NCI-H526 treated with DMSO at 0.1 percent for 48 hours (cell line): ENCODE data around the gene SPATA3.
A peak's percentile ranks its signal among the peaks of the same experiment; 100 is the strongest.
"Not testable (repeated sequence)": the region's sequence is repeated elsewhere in the genome, so short reads cannot be mapped to it uniquely, and the experiment has no call there.

Experiments used
- DNase-seq: peaks from one replicate; lab custom pipeline; 2025; lab: John Stamatoyannopoulos, UW

Gene SPATA3

DNA sequence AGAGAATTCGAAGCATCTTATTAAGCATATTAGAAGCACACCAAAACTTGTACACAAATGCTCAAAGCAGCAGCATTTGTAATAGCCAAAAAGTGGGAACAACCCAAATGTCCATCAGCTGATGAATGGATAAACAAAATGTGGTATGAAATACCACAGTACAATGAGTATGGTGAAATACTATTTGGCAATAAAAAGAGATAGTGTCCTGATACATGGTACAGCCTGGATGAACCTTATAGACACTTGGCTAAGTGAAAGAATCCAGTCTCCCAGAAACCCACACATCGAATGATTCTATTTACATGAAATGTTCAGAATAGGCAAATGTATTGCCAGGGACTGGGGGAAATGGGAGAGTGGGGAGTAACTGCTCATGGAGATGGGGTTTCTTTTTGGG, 3.0 kb downstream of the SPATA3 start:
- DNase-seq, result no peak

DNA sequence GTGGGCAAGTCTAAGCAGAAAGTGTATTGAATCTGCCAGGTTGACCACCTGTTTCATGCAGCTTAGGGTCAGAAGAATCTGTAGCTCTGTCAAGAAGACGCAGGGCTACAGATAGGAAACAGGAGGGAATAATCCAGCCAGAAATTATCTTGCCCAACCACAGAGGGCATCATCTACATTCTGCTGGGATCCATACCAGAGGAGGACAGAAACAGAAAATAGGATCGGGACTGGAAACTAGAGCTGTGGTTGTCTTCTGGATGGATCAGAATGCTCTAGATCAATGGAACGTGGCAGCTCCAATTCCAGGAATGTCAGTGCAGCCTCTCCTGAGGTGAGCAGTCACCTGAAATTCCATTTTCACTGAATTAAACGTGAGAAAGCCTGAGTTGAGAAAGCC, 3.6 kb downstream of the SPATA3 start:
- no peak for DNase-seq

DNA sequence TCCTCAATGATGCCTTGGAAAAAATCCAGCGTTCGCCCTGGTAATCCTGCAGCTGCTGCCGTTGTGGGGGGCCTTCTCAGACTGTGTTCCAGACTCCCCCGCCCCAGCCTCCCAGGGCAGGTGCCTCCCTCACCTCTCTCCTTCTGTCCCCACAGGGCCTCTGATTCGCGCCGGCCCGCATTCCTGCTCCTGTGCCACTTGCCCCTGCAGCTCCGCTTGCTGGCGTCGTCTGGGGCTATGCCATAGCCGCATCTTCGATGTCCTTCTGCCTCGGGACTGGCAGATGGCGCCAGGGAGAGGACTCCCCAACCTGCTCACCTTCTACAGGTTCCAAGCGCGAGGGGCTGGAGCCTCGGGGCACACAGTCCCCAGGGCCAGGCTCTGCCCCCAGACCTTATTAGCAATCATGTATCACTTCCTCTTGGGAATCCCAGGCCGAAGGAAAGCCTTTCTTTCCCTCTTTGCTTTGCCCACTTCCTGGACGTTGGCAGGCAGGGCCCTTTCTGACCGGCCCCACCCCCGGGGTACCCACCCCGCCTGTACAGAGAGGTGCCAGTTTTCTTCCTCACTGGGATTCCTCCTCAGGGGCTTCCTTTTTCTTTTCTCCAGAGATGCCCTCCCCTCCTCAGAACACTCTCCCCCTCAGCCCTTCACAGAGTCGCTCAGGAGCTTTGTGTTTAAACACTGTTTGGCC, 4.4 kb downstream of the SPATA3 start:
- peak; percentile 31 for DNase-seq

DNA sequence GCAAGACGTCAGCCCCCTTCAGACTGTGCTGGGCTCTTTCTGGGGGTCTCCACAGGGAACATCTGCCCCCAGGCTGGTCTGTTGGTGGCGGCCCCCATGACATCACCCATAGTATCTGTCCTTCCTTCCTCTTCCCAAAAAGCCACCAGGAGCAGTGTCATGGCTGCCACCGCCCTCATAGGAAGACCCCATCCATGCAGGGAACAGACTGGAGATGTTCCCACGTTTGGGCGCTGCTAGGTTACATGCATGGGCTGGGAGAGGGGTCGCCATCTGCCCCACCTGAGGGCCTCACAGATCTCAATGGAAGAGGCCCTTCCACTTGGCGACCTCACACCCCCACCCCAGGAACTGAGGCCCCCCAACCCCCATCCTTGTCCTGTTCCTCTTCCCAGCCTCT, 5.1 kb downstream of the SPATA3 start:
- no peak for DNase-seq

DNA sequence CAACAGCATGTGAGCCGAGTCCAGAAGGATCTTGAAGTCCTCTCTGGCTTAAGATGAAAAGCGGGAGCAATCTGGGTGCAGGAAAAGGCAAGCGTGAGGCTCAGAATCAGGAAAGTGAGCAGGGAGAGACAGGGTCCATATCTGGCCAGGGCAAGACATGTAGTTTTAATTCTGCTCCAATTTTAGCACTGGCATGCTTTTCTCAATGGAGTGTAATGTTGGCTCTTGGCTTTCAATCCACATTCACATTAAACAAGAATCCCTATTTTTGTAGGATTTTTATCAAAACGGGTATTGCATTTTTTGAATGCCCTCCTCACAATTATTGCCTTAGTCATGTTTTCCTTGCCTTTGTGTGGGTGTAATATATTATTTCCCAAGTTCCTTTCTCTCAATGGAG, 6.0 kb downstream of the SPATA3 start:
- no peak for DNase-seq

DNA sequence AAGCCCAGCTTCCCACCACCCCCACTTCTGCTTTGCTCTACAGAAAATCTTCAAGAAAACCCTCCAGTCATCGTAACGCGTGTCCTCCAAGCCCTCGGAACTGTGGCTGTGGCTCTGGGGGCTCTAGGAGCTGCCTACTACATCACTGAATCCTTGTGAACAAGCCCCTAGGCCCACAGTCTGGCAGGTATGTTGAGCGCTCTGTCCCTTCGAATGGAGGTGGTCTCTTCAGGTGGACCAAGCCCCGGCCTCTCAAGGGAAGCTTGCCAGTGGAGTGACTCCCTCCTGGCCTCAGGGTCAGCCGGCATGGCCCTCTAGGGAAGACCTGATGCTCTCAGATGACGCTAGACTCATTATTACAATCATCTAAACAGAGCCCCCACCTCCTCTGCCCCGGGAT, 6.7 kb downstream of the SPATA3 start:
- no peak for DNase-seq

DNA sequence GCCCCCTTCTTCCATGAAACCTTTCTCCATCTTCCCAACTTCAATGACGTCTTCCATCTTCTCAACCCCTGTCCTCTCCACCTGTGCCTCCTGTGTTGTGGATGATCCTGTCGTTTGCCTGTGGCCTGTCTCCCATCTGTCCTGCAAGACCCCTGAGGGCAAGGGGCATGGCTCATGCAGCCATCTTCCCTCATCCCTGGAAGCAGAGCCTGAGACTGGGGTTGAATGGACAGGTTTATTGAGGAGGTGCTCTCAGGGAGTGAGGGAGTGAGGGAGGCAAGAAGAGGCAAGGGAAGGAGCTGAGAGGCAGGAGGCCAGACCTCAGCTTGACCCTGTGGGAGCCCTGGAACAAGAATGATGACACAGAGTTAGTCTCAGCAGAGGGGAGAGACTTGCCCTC, 7.3 kb downstream of the SPATA3 start:
- no peak for DNase-seq

DNA sequence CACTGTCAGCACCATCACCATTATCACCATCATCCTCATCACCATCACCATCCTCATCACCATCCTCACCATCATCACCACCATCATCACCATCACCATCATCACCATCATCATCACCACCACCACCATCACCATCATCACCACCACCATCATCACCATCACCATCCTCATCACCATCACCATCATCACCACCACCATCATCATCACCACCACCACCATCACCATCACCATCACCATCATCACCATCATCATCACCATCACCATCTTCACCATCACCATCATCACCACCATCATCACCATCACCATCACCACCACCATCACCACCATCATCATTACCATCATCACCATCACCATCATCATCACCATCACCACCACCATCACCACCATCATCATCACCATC, 9.0 kb downstream of the SPATA3 start:
- DNase-seq, result not testable (repeated sequence)

DNA sequence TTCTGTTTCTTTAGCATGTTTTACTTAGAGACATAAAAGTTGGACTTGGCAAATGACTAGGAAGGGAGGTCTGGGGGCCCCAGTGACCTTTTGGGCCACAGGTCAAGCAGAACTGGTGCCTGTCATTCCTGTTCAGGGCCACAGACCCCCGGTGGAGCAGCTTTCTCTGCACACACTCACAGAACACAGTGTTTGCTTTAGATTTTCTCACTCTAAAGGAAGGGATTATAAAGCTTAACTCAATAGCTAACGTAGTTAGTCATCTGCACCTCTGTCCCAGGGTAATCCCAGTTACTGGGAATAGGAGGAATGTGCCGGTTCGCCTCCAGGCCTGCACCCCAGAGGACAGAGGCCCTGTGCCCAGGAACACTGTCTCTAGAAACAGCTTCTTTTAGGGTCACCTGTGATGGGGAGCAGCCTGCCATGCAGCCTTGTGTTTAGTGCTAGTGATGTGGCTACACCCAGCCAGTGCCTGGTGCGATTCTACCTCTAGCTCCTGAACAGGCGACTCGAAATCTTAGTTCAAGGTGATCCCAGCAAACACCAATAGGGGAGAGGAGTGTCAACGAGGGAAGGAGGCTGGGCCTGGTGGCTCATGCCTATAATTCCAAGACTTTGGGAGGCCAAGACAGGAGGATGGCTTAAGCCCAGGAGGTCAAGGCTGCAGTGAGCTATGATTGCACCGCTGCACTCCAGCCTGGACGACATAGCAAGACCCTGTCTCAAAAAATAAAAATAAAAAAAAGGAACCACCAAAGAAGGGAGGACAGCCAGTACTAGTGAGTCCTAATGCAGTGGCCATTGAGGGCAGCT, 11.6 kb downstream of the SPATA3 start:
- no peak for DNase-seq

DNA sequence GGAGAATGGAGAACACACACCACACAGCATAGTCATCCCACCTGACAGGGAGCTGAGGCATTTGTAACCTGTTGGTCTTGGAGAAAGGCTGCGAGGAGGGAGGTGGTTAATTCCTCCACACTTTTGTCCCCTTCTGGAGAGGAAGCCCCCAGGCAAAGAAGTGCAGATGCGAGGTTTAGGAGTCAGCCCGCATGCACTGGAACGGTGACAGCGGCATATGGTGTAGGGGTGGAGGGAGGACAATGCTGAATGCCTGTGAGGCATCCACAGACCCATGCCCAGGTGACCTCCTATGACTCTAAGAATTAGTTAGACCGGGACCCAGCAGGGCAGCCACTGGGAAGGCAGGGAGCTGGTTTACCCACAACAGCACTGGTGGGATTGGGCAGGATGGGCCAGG, 12.2 kb downstream of the SPATA3 start:
- DNase-seq, result no peak

DNA sequence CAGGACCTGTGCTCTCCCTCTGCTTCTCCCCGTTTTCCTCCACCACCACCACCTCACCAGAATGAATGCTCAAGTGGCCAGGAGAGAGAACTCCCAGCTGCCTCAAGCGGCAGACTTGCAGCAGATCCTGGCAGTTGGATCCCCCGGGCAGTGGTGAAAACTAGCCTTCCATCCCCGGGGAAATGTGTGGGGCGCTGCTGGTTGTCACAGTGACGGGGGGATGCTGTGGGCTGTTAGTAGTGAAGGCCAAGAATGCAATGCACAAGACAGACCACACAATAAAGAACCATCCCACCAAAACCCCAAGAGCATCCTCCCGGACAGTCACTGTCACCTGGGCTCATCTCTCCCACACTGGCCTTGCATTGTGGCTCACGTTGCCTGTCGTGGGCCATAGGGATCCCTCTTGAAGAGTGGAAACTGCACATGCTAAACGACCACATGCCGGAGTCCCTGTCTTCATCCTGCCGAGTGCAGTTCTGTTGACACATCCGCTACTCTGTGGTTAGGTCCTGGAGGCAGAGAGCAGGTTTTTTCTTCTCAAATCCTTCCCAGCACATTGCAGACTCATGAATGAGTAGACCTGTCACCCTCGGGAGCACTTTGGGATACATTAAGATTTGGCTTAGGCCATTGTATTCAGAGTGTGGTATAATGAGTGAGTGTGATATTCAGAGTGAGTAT, 13.5 kb downstream of the SPATA3 start:
- DNase-seq, result no peak

DNA sequence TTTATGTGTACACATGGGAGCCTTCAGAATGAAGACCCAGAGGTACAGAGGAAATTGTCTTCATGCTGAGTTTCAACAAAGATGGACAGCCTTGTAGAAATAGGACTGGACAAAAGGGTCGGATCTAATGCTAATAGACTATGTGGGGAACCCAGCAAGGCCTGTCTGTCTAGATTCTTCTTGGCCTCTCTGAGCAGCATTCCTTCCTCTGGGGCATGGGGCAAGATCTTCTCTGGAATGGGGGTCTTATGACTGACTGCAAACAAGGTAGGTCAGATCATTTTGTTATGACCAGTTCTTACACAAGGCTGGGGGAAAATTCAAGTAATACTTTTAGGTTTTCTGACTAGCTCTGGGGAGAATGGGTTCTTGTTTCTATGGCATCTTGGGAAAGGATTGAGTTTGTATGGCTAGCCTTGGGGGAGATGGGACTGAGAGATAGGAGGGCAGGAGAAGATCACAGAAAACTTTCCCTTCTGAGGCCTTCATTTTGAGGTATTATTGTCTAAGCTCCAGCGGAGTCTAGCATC, 14.3 kb downstream of the SPATA3 start:
- no peak for DNase-seq

DNA sequence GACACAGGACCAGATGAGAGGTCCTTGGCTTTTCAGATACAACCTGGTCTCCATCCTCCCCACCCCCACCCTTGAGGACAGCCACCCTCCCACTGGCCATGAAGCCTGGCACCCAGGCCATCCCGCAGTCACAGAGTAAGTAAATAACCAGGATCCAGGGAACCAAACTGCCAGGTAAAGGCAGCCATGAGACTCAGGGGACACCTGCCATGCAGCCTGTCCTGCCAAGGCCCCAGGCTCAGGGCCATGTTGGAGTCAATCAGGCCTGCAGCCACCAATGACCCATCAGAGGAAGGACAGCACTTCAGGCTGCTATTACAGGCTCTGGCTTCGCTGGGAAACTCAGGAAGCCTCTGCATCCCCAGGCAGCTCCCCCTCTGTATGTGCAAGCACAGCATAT, 15.6 kb downstream of the SPATA3 start:
- no peak for DNase-seq

DNA sequence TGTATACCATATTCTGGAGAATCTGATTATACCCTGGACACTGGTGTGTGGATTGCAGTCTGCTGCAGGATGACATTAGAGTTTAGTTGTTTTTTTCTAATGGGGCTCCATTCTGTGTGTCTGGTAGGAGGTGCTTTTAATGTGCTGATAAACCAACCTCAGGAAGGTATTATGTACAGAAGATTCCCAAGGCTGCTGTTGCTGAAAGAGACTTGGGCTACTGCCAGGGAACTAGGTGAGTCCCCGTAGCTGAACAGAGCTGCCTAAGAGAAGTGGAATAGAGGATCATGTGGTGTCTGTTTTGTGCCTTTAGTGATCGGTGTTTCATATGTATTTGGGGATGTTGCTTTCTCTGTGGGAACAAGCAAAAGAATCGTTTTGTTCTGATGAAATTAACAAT, 16.5 kb downstream of the SPATA3 start:
- no peak for DNase-seq

DNA sequence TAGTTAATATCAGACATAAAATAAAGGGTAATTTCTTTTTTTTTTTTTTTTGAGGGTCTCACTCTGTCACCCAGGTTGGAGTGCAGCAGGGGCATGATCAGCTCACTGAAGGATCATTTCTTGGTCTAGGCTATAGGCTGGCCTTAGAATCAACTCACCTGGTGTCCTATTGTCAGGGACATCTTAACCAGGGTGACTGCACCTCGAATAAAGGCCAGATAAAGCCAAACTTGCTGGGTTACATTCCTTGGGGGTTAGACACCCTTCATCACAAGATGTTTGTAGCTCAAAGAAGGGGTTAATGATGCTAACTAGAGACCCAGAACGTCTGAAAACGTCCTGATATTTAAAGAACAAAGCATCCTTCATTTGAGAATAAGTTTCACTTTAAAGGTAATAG, 17.9 kb downstream of the SPATA3 start:
- no peak for DNase-seq

DNA sequence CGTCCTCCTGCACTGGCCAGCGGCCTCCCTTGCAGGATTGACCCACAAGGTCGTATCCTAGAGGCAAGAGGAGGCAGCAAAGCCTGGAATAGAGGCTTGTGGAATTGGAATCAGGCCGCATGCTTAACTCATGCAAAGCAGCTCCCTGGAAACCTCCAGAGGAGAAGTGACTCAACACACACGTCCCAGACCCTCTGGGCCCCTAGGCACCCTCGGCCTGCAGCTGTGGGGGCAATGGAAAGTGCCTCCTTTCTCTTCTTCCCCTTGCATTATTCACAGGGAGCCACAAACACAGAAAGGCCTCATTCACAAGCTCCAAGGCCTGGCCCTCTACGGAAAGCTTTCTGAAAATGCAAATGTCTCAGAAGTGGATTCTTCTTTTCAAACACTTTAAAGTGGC, 19.6 kb downstream of the SPATA3 start:
- no peak for DNase-seq

DNA sequence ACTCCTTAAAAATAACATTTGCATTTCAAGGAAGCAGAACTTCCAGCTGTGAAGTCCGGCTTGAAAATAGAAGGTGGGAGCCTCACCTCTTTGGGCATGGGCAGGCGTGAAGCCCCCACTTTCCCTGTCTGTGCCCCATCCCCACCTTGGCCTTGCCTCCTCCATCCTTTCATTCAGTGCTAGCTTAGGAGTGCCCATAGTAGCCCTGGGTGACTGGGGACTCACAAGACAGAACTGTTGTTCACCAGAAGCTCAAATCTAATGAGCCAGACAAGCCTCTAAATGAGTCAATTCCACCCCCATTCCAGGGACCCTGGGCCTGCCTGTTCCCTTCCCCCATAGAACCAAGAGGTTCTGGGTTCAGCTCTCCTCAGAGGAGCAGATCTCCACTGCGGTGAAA, 20.0 kb downstream of the SPATA3 start:
- DNase-seq, result no peak

DNA sequence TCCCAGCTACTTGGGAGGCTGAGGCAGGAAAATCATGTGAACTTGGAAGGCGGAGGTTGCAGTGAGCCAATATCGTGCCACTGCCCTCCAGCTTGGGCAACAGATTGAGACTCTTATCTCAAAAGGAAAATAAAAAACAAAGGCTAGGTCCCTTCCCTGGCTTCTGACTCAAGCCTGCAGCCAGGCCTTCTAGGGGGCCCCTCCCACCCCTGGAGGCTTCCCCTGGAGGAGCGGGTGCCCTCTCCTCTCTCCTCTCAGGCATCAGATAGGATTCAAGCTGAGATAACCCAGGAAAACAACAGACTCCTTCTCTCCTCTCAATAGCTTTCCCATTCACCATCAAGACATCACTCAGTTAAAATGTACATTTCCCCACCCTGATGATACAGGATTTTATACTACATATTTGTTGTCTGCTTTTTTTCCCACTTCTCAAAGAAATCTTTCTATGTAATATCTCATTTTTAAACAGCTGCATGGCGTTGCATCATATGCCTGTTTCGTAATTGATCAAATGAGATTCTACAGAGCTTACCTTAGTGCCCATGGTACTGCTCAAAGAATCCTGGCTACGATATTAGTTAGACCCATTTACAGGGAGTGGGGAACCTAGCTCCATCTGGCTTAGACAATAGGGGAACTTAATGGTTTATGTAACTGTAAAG, 20.8 kb downstream of the SPATA3 start:
- no peak for DNase-seq

DNA sequence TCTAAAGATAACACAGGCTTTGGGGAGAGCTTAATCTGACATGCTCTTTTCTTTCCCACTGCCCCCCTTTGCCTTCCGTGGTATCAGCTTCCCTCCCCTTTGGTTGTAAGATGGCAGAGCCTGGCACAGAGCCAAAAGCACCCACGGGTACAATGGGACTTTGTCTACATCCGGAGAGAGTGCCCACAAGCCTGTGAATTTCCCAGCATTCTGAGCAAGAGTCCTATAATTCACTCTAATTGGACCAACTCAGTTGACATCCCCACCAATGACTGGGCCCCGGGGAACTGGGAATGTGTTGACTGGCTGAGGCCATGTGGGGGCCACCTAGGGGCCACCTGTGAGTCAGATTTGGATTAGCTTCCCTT, 21.3 kb downstream of the SPATA3 start:
- DNase-seq, result no peak

DNA sequence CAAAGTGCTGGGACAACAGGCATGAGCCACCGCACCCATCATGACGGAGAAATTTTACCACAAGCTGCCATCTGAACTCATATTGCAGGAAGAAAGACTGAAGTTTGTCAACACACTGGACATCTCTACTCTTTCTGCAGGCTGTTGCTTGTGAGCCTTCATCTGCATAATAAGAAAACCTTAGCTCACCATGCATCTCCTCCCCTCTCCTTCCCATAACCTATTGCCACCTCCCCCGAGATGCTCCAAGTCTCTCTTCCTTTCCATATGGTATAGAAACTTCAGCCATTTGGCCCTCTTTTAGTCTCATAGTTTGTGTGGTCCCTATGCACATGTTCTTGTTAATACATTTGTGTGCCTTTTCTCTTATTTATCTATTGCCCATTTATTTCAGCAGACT, 22.3 kb downstream of the SPATA3 start:
- DNase-seq, result no peak

DNA sequence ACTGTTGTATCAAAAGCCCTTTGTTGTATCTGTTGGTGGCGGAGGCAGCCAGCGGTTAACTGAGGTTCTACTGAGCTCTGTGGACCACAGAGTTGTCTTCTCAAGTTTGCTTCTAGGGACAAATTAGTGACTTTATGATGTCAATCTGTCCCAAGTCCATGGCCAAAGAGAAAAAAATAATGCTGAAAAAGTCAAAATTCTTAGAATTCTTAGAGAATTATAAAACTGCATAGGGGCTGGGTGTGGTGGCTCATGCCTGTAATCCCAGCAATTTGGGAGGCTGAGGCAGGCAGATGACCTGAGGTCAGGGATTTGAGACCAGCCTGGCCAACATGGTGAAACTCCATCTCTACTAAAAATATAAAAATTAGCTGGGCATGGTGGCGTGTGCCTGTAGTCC, 29.1 kb downstream of the SPATA3 start:
- DNase-seq, result not testable (repeated sequence)

DNA sequence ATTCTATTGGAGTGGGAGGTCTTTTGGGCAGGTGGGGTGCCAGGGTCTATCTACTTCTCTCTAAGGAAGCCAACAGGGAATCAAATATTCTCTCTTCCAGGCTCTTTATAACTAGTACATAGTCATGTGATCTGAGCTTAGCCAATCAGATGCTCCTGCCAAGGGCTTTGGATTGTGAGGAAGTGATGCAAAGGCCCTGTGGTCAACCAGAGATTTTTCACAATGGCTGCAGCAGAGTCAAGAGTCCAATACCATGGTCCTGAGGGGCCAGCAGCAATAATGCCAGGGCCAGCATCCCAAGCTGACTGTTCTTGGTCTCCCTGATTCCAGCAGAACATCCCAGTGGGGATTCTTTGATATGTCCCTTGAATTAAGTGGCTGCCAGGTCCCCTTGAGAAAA, 33.0 kb downstream of the SPATA3 start:
- DNase-seq, result no peak

DNA sequence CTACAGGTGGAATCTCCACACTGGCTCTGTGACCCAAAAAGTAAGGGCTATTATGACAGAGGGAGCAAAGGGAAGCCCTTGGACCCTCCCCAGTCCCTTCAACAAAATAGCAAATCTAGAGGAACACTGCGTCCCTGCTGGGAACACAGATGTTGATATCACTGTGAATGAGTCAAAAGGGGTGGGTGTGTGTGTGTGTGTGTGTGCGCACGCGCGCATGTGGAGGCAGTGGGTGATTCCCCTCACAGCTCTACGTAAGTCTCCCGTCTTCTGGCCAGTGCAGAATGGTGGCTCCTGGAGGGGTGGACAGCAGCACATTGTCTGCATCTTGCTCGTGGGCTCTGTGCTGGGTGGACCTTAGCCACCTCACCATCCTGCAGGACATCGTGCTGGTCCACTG, 33.6 kb downstream of the SPATA3 start:
- DNase-seq, result no peak
